IPS-20b (cell line): ENCODE results near the gene NR2C2.

Experiments
- H3K27ac ChIP-seq: one replicate; pipeline ENCODE4 v1.5.1; 2013; ENCODE audit warnings: low read length
- H3K27me3 ChIP-seq: 2 replicates; pipeline ENCODE4 v1.6.1; 2013; ENCODE audit warnings: mild to moderate bottlenecking, low read length, inconsistent platforms; ENCODE audit not compliant: insufficient read depth
- H3K36me3 ChIP-seq: 2 replicates; pipeline ENCODE4 v1.6.1; 2013; ENCODE audit warnings: low read depth, mild to moderate bottlenecking, inconsistent platforms, low read length, moderate library complexity; ENCODE audit not compliant: insufficient read depth
- H3K4me1 ChIP-seq: 2 replicates; pipeline ENCODE4 v1.6.1; 2013; ENCODE audit warnings: mild to moderate bottlenecking, control low read depth, inconsistent platforms, low read length, moderate library complexity; ENCODE audit not compliant: insufficient read depth
- H3K4me3 ChIP-seq: 2 replicates; pipeline ENCODE4 v1.5.1; 2013; ENCODE audit warnings: mild to moderate bottlenecking, low read length, inconsistent platforms
- H3K9ac ChIP-seq: 2 replicates; pipeline ENCODE4 v1.6.1; 2013; ENCODE audit warnings: low read depth, mild to moderate bottlenecking, inconsistent platforms, low read length, moderate library complexity
- H3K9me3 ChIP-seq: 2 replicates; pipeline ENCODE4 v1.6.1; 2013; ENCODE audit warnings: mild to moderate bottlenecking, low read depth, low read length, inconsistent platforms; ENCODE audit not compliant: insufficient read depth

Gene NR2C2

GRCh38 chr3:15081960-15082664 lies 134.7 kb downstream of the NR2C2 start:
- Histone ChIP-seq H3K27me3 (no peaks in the 10 kb centered on the region), H3K9ac (no peak overlapping the region), H3K27ac (no peak overlapping the region), H3K4me1 (no peaks in the 10 kb centered on the region), H3K4me3 (no peak overlapping the region), H3K36me3 (peaks cover 87% of the 10 kb centered on the region), H3K9me3 (no peaks in the 10 kb centered on the region)

GRCh38 chr3:15083252-15083651 lies 135.9 kb downstream of the NR2C2 start:
- Histone ChIP-seq H3K4me1 (no peaks in the 10 kb centered on the region), H3K36me3 (peaks cover 75% of the 10 kb centered on the region), H3K27ac (no peak overlapping the region), H3K27me3 (no peaks in the 10 kb centered on the region), H3K9me3 (no peaks in the 10 kb centered on the region), H3K9ac (no peak overlapping the region), H3K4me3 (no peak overlapping the region)

GRCh38 chr3:15086263-15086662 lies 138.9 kb downstream of the NR2C2 start:
- Histone ChIP-seq H3K36me3 (peaks cover 66% of the 10 kb centered on the region), H3K4me1 (no peaks in the 10 kb centered on the region), H3K27me3 (no peaks in the 10 kb centered on the region), H3K9me3 (no peaks in the 10 kb centered on the region), H3K4me3 (no peak overlapping the region), H3K9ac (no peak overlapping the region), H3K27ac (no peak overlapping the region)

- Histone ChIP-seq H3K36me3 (peaks cover 62% of the 10 kb centered on the region), H3K27ac (no peak overlapping the region), H3K9me3 (no peaks in the 10 kb centered on the region), H3K4me1 (no peaks in the 10 kb centered on the region), H3K27me3 (no peaks in the 10 kb centered on the region), H3K4me3 (no peak overlapping the region), H3K9ac (no peak overlapping the region)
Observed at GRCh38 chr3:15086699-15087098, 139.3 kb downstream of the NR2C2 start.

- H3K27ac ChIP-seq: no peak overlapping the region
- H3K4me1 ChIP-seq: no peaks in the 10 kb centered on the region
- H3K4me3 ChIP-seq: no peak overlapping the region
- H3K9me3 ChIP-seq: no peaks in the 10 kb centered on the region
- H3K27me3 ChIP-seq: no peaks in the 10 kb centered on the region
- H3K36me3 ChIP-seq: peaks cover 53% of the 10 kb centered on the region
- no peak overlapping the region for H3K9ac ChIP-seq
Observed at GRCh38 chr3:15089201-15089600, 141.8 kb downstream of the NR2C2 start.

- H3K36me3 ChIP-seq: peaks cover 52% of the 10 kb centered on the region
- H3K27ac ChIP-seq: no peak overlapping the region
Observed at GRCh38 chr3:15091575-15091974, 144.2 kb downstream of the NR2C2 start.

GRCh38 chr3:15092686-15093085 lies 145.3 kb downstream of the NR2C2 start:
- no peaks in the 10 kb centered on the region for H3K27me3 ChIP-seq
- no peak overlapping the region for H3K4me3 ChIP-seq
- no peak overlapping the region for H3K27ac ChIP-seq
- peaks cover under 1% of the 10 kb centered on the region; the same call in 1 of the 2 replicates for H3K4me1 ChIP-seq
- no peaks in the 10 kb centered on the region for H3K9me3 ChIP-seq
- H3K9ac ChIP-seq: no peak overlapping the region
- peaks cover 47% of the 10 kb centered on the region for H3K36me3 ChIP-seq

More at GRCh38 chr3:15091575-15091974, 144.2 kb downstream of the NR2C2 start:
- no peaks in the 10 kb centered on the region for H3K9me3 ChIP-seq
- no peak overlapping the region for H3K9ac ChIP-seq
- no peak overlapping the region for H3K4me3 ChIP-seq
- no peaks in the 10 kb centered on the region for H3K27me3 ChIP-seq
- H3K4me1 ChIP-seq: no peaks in the 10 kb centered on the region

GRCh38 chr3:15094187-15094875 lies 146.9 kb downstream of the NR2C2 start:
- H3K9me3 ChIP-seq: no peaks in the 10 kb centered on the region

GRCh38 chr3:15096046-15096445 lies 148.7 kb downstream of the NR2C2 start:
- H3K9ac ChIP-seq: no peak overlapping the region
- H3K27me3 ChIP-seq: no peaks in the 10 kb centered on the region
- H3K4me3 ChIP-seq: no peak overlapping the region
- H3K27ac ChIP-seq: no peak overlapping the region
- H3K9me3 ChIP-seq: no peaks in the 10 kb centered on the region
- H3K36me3 ChIP-seq: peaks cover 32% of the 10 kb centered on the region
- H3K4me1 ChIP-seq: peaks cover 4% of the 10 kb centered on the region

More at GRCh38 chr3:15094187-15094875, 146.9 kb downstream of the NR2C2 start:
- H3K27me3 ChIP-seq: no peaks in the 10 kb centered on the region
- no peak overlapping the region for H3K4me3 ChIP-seq
- peaks cover 4% of the 10 kb centered on the region for H3K4me1 ChIP-seq
- H3K36me3 ChIP-seq: peaks cover 41% of the 10 kb centered on the region
- no peak overlapping the region for H3K9ac ChIP-seq
- no peak overlapping the region for H3K27ac ChIP-seq

- peak overlapping the region; percentile 93 for H3K4me3 ChIP-seq
- H3K36me3 ChIP-seq: peaks cover 28% of the 10 kb centered on the region
- peak overlapping the region; percentile 75; the same call in 1 of the 2 replicates for H3K9ac ChIP-seq
- no peaks in the 10 kb centered on the region for H3K9me3 ChIP-seq
- H3K27ac ChIP-seq: no peak overlapping the region
- no peaks in the 10 kb centered on the region for H3K27me3 ChIP-seq
- peaks cover 4% of the 10 kb centered on the region for H3K4me1 ChIP-seq
Observed at GRCh38 chr3:15097891-15098290, 150.5 kb downstream of the NR2C2 start.
